NT2/D1 (cell line): Measurements from ENCODE around the gene NFX1.

Experiments
- SUZ12 ChIP-seq: IDR thresholded peaks from 2 replicates; pipeline ENCODE4 v1.6.1; 2011; ENCODE audit not compliant: insufficient read length, insufficient read depth; ENCODE audit errors: extremely low read depth
- YY1 ChIP-seq: IDR thresholded peaks from 2 replicates; pipeline ENCODE4 v1.6.1; 2011; ENCODE audit not compliant: insufficient read length, insufficient read depth
- ZNF274 ChIP-seq: IDR thresholded peaks from 2 replicates; pipeline ENCODE4 v1.6.1; 2011; ENCODE audit warnings: mild to moderate bottlenecking, low read depth, low read length

- TF ChIP-seq SUZ12 (no peak), YY1 (no peak), ZNF274 (no peak)
These were observed 103.3 kb downstream of the NFX1 start for GRCh38 chr9:33393581-33393980.
